H1 (cell line): ENCODE results near the gene SLC35E3. TPM values are rescaled to one million over a fixed set of nuclear protein-coding genes. Genes with fewer than 3 reads are reported as not detected.

Experiments
- GABPA ChIP-seq: IDR thresholded peaks from 2 replicates; pipeline ENCODE4 v1.6.1; 2011; ENCODE audit warnings: mild to moderate bottlenecking, low read length, moderate library complexity, borderline replicate concordance; ENCODE audit not compliant: insufficient read depth
- KDM4A ChIP-seq: IDR thresholded peaks from one replicate; pipeline ENCODE4 v1.7.1; 2012; ENCODE audit warnings: low read depth, mild to moderate bottlenecking, moderate library complexity, low read length, inconsistent platforms; ENCODE audit not compliant: severe bottlenecking
- MAFK ChIP-seq: IDR thresholded peaks from 2 replicates; pipeline ENCODE4 v1.6.1; 2012; ENCODE audit warnings: low read depth, mild to moderate bottlenecking, improper control_type of control experiment, low read length
- PHF8 ChIP-seq: fragments of 200-600 bp; sonication (generic); conservative IDR thresholded peaks from 2 replicates; pipeline ENCODE4 v1.7.1; 2012; ENCODE audit warnings: low read depth, mild to moderate bottlenecking, inconsistent platforms, low read length, moderate library complexity
- TAF1 ChIP-seq: IDR thresholded peaks from 2 replicates; pipeline ENCODE4 v1.6.1; 2011; ENCODE audit warnings: mild to moderate bottlenecking, low read depth, low read length
- polyA plus RNA-seq, 7 experiments: library from polyadenylated mRNA; depleted of rRNA in 3 of 7; stranded (reverse) in 5 of 7; unstranded in 2 of 7; fragments of >200 nt in 5 of 7; fragments of 200-250 nt in 2 of 7; gene quantifications; 1 replicate in 5 of 7; 2 replicates in 1 of 7; 4 replicates in 1 of 7; pipeline versions ENCODE4 v1.2.1 to v1.2.3, GENCODE V29; 2011 to 2013; ENCODE audit warnings: missing spikeins in 2 of 7, mixed read lengths in 2 of 7
- total RNA-seq: library from RNA; stranded (reverse); fragmentation: NEBNext Ultra II Directional; extraction: Animal tissue kit (Norgen Biotek cat#: 25700); gene quantifications from 2 replicates; pipeline ENCODE4 v1.2.1, GENCODE V29; 2021

SLC35E3 gene
- total and polyA plus RNA-seq, 2 of the 8 experiments (the other 6 are each of a cell fraction or from before 2014, with no cell fraction given), result 10.0 to 10.9 TPM

DNA sequence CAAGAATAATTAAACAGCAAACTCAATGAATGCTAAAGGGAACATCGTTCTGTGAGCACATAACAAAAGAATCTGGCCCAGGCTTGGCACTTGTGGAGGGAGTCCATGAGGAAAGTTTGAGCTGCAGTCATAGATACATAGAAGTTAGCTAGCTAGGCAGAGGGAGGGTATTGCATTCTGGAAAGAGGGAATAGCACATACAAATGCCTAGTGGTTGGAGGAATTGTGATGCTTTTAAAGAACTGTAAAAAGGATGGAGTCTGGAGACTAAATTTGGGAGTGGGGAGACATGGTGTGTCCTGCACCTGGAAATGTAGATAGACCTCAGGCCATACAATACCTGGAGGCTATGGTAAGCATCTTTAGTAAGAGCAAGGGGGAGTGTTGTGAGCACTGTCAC is 24.0 kb downstream of the SLC35E3 start (continued):
- no peak for TF ChIP-seq PHF8
- no peak for TF ChIP-seq MAFK
- no peak for TF ChIP-seq KDM4A
- TF ChIP-seq GABPA, result no peak
- TF ChIP-seq TAF1, result no peak
